Measurements from ENCODE around the gene MBD3L5. TPM values are rescaled to one million over a fixed set of nuclear protein-coding genes. Genes with fewer than 3 reads are reported as not detected.
"Not testable (repeated sequence)": the region's sequence is repeated elsewhere in the genome, so short reads cannot be mapped to it uniquely, and the experiment has no call there.

MBD3L5 gene
- total RNA-seq: not detected

- DNase-seq (ENCODE audit: low spot score): not testable (repeated sequence)
These were observed at the start of gene MBD3L5 for GRCh38 chr19:7030278-7030677. TSS of gene MBD3L5 (plus strand) at chr19:7030578. CDS start at chr19:7030612, 34 bp downstream.

- DNase-seq (ENCODE audit: low spot score): no peak
These were observed 46.9 kb upstream of the MBD3L5 start for GRCh38 chr19:6983448-6983847.

GRCh38 chr19:6987850-6988249, 42.5 kb upstream of the MBD3L5 start:
- no peak for DNase-seq (ENCODE audit: low spot score)

GRCh38 chr19:6988257-6988656, 42.1 kb upstream of the MBD3L5 start:
- DNase-seq (ENCODE audit: low spot score): no peak

GRCh38 chr19:6995054-6995453, 35.3 kb upstream of the MBD3L5 start:
- DNase-seq (ENCODE audit: low spot score): no peak

GRCh38 chr19:6996810-6997209, 33.6 kb upstream of the MBD3L5 start:
- DNase-seq (ENCODE audit: low spot score): no peak

- no peak for DNase-seq (ENCODE audit: low spot score)
These were observed 32.5 kb upstream of the MBD3L5 start for GRCh38 chr19:6997679-6998445.

GRCh38 chr19:6999933-7000332, 30.4 kb upstream of the MBD3L5 start:
- DNase-seq (ENCODE audit: low spot score): no peak

GRCh38 chr19:7000333-7000732, 30.0 kb upstream of the MBD3L5 start:
- no peak for DNase-seq (ENCODE audit: low spot score)

- DNase-seq (ENCODE audit: low spot score): no peak
These were observed 29.6 kb upstream of the MBD3L5 start for GRCh38 chr19:7000816-7001215.

GRCh38 chr19:7004313-7004931, 26.0 kb upstream of the MBD3L5 start:
- no peak for DNase-seq (ENCODE audit: low spot score)

- no peak for DNase-seq (ENCODE audit: low spot score)
These were observed 24.2 kb upstream of the MBD3L5 start for GRCh38 chr19:7006135-7006704.

GRCh38 chr19:7007859-7008258, 22.5 kb upstream of the MBD3L5 start:
- DNase-seq (ENCODE audit: low spot score): no peak

- no peak for DNase-seq (ENCODE audit: low spot score)
These were observed 19.4 kb upstream of the MBD3L5 start for GRCh38 chr19:7010722-7011593.

- DNase-seq (ENCODE audit: low spot score): no peak
These were observed 16.7 kb upstream of the MBD3L5 start for GRCh38 chr19:7013678-7014077.

GRCh38 chr19:7018828-7019227, 11.6 kb upstream of the MBD3L5 start:
- DNase-seq (ENCODE audit: low spot score): no peak

- not testable (repeated sequence) for DNase-seq (ENCODE audit: low spot score)
These were observed 9.0 kb upstream of the MBD3L5 start, which contains the start of gene MBD3L2B for GRCh38 chr19:7021331-7021730. TSS of gene MBD3L2B (minus strand) at chr19:7021431. CDS start at chr19:7021397, 34 bp downstream.

GRCh38 chr19:7028790-7029189, 1.6 kb upstream of the MBD3L5 start:
- DNase-seq (ENCODE audit: low spot score): not testable (repeated sequence)

- DNase-seq (ENCODE audit: low spot score): not testable (repeated sequence)
These were observed 9.7 kb downstream of the MBD3L5 start, which contains the start of gene MBD3L4 for GRCh38 chr19:7040079-7040478. TSS of gene MBD3L4 (minus strand) at chr19:7040179. CDS start at chr19:7040144, 35 bp downstream.

GRCh38 chr19:7041563-7041962, 11.2 kb downstream of the MBD3L5 start:
- DNase-seq (ENCODE audit: low spot score): not testable (repeated sequence)

GRCh38 chr19:7049021-7049420, 18.6 kb downstream of the MBD3L5 start, which contains the start of gene MBD3L2:
TSS of gene MBD3L2 (plus strand) at chr19:7049321. CDS start at chr19:7049374, 53 bp downstream.
- not testable (repeated sequence) for DNase-seq (ENCODE audit: low spot score)

GRCh38 chr19:7051421-7051820, 21.0 kb downstream of the MBD3L5 start:
- DNase-seq (ENCODE audit: low spot score): not testable (repeated sequence)

Data from ureter (tissue), 1 donor.